HUES64 (cell line): ENCODE results near the gene SVEP1.
"Not testable (repeated sequence)": the region's sequence is repeated elsewhere in the genome, so short reads cannot be mapped to it uniquely, and the experiment has no call there.

Source experiments
- H3K27ac ChIP-seq: 2 replicates; pipeline ENCODE4 v1.7.0; 2013; ENCODE audit warnings: low read depth, low read length, inconsistent platforms
- H3K27me3 ChIP-seq: 2 replicates; pipeline ENCODE4 v1.6.1; 2013; ENCODE audit warnings: mild to moderate bottlenecking, low read length; ENCODE audit not compliant: insufficient read depth
- H3K36me3 ChIP-seq: 2 replicates; pipeline ENCODE4 v1.6.1; 2013; ENCODE audit warnings: mild to moderate bottlenecking, low read length; ENCODE audit not compliant: insufficient read depth
- H3K4me1 ChIP-seq: 2 replicates; pipeline ENCODE4 v1.6.1; 2013; ENCODE audit warnings: mild to moderate bottlenecking, low read length, moderate library complexity; ENCODE audit not compliant: insufficient read depth
- H3K4me3 ChIP-seq: 2 replicates; pipeline ENCODE4 v1.5.1; 2013; ENCODE audit warnings: mild to moderate bottlenecking, low read length, moderate library complexity
- H3K9ac ChIP-seq: 2 replicates; pipeline ENCODE4 v1.6.1; 2013; ENCODE audit warnings: mild to moderate bottlenecking, low read depth, low read length
- H3K9me3 ChIP-seq: 2 replicates; pipeline ENCODE4 v1.6.1; 2013; ENCODE audit warnings: low read depth, low read length; ENCODE audit not compliant: insufficient read depth
- WGBS: fragments of 150-250, 120-280 bp; methylation state at CpG from one replicate; pipeline ENCODE4 v1.1.7; 2013; ENCODE audit warnings: missing lambda C conversion rate; 5-methylcytosine and 5-hydroxymethylcytosine counted together

SVEP1 gene

GRCh38 chr9:110545705-110546104 is 33.8 kb downstream of the SVEP1 start:
- H3K36me3 ChIP-seq: no peaks in the 10 kb centered on the region
- H3K9me3 ChIP-seq: no peaks in the 10 kb centered on the region
- H3K27me3 ChIP-seq: no peaks in the 10 kb centered on the region
- H3K4me3 ChIP-seq: no peak overlapping the region
- WGBS: 95% methylated on average over 2 of the region's 2 CpGs
- no peak overlapping the region for H3K9ac ChIP-seq
- H3K4me1 ChIP-seq: peaks cover 8% of the 10 kb centered on the region
- H3K27ac ChIP-seq: no peak overlapping the region

- H3K36me3 ChIP-seq: no peaks in the 10 kb centered on the region
- no peak overlapping the region for H3K4me3 ChIP-seq
- H3K27ac ChIP-seq: no peak overlapping the region
- no peaks in the 10 kb centered on the region for H3K27me3 ChIP-seq
- peaks cover 8% of the 10 kb centered on the region for H3K4me1 ChIP-seq
- H3K9ac ChIP-seq: no peak overlapping the region
- H3K9me3 ChIP-seq: no peaks in the 10 kb centered on the region
- 66% methylated on average over 2 of the region's 2 CpGs for WGBS
These were observed 35.9 kb downstream of the SVEP1 start for GRCh38 chr9:110543631-110544051.

DNA sequence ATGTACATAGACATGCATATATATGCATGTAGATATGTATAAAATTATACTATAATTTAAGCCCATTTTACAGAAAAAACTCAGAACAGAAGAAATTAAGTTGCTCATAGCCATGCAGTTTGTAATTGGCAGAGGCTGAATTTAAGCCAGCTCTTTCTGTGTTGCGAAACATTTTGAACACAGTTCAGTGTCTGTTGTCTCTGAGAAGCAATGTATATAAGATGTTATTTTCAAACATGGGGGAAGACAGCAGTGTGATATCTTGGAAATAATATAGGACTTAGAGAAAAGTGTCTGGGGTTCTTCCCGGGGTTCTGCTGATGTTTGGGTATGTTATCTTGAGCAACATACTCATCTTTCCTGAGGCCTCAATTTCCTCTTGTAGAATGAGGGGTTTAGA is 37.6 kb downstream of the SVEP1 start:
- WGBS: 91% methylated on average over 2 of the region's 2 CpGs

GRCh38 chr9:110538647-110539041 is 40.9 kb downstream of the SVEP1 start:
- Histone ChIP-seq H3K4me3 (no peak overlapping the region), H3K9me3 (0 out of 2 replicates have a peak, but pooled peaks cover 4% of the 10 kb centered on the region), H3K27ac (no peak overlapping the region), H3K36me3 (no peaks in the 10 kb centered on the region), H3K4me1 (peaks cover 4% of the 10 kb centered on the region), H3K9ac (no peak overlapping the region), H3K27me3 (no peaks in the 10 kb centered on the region)
- 71% methylated on average over 2 of the region's 2 CpGs for WGBS

More for the DNA sequence above, 37.6 kb downstream of the SVEP1 start:
- H3K4me3 ChIP-seq: no peak overlapping the region
- H3K27ac ChIP-seq: no peak overlapping the region
- peaks cover 8% of the 10 kb centered on the region for H3K4me1 ChIP-seq
- no peaks in the 10 kb centered on the region for H3K27me3 ChIP-seq
- no peaks in the 10 kb centered on the region for H3K9me3 ChIP-seq
- H3K36me3 ChIP-seq: no peaks in the 10 kb centered on the region
- H3K9ac ChIP-seq: no peak overlapping the region

DNA sequence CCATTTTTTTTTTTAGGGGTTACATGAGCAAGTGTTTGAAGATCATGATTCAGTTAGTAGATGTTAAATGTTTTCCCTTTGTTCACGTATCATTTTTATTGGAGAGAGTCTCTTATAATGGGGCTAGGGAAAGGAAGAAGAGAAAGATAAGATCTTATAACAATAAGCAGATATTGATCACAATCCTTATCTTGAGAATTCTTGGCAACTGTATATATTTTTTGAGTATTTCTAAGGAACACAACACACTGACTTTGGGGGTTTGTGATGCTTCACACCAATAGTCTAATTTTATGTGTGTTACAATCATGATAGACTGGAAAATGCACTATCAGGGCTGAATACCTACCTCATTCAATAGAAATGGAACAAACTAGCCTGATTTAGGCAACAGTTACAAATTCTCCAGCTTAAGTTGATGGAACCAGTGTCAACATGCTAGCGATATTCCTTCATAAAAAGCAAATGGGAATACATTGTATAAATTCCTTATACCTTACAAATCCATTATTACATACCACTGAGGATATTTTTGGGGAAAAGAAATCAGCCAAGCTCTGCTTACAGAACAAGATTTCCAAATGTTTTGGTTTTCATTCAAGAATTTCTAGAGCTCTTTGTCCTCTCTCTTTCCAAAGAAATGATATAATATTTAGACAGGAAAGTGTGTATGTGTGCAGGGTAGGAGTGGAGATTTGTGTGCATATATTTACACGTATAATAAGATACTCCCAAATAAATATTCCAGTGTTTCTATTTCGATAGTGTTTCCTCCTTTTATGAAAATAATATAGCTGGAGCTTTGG is 41.5 kb downstream of the SVEP1 start:
- Histone ChIP-seq H3K9me3 (0 out of 2 replicates have a peak, but pooled peaks cover 4% of the 10 kb centered on the region), H3K9ac (no peak overlapping the region), H3K27ac (no peak overlapping the region), H3K4me3 (no peak overlapping the region), H3K36me3 (no peaks in the 10 kb centered on the region), H3K27me3 (no peaks in the 10 kb centered on the region), H3K4me1 (no peaks in the 10 kb centered on the region)
- WGBS: 82% methylated on average over 3 of the region's 4 CpGs

GRCh38 chr9:110536822-110537221 is 42.7 kb downstream of the SVEP1 start:
- no peak overlapping the region for H3K4me3 ChIP-seq
- H3K9ac ChIP-seq: no peak overlapping the region
- no peaks in the 10 kb centered on the region for H3K36me3 ChIP-seq
- 0 out of 2 replicates have a peak, but pooled peaks cover 4% of the 10 kb centered on the region for H3K9me3 ChIP-seq
- H3K4me1 ChIP-seq: no peaks in the 10 kb centered on the region
- 100% methylated on average over 4 of the region's 4 CpGs for WGBS
- no peaks in the 10 kb centered on the region for H3K27me3 ChIP-seq
- no peak overlapping the region for H3K27ac ChIP-seq

GRCh38 chr9:110534162-110534561 is 45.4 kb downstream of the SVEP1 start:
- not testable (repeated sequence) for H3K4me3 ChIP-seq, H3K27ac ChIP-seq, H3K9ac ChIP-seq, H3K27me3 ChIP-seq, H3K9me3 ChIP-seq, H3K36me3 ChIP-seq, H3K4me1 ChIP-seq
- 96% methylated on average over 4 of the region's 4 CpGs for WGBS

DNA sequence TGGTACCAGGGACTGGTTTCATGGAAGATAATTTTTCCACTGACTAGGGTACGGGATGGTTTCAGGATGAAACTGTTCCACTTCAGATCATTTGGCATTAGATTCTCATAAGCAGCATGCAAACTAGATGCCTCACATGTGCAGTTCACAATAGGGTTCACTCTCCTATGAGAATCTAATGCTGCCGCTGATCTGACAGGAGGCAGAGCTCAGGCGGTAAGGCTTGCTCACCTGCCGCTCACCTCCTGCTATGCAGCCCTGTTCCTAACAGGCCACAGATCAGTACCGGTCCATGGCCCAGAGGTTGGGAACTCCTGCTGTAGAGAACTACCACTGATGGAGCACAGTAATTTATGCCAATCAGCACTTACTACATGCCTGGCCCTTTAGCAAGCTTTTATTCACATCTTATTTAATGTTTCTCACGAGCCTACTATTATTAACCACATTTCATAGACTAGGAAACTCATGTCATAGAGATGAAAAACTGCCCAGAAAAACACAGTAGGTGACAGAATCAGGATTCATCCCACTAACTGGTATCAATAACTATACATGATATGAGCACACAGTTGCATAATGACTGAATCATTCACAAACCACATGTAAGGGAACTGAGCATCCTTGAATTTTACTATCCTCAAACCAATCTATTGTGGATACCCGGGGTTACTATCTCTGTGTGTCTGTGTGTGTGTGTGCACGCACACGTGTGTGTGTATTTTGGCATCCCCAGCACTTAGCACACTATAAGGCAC is 46.5 kb downstream of the SVEP1 start:
- WGBS: 72% methylated on average over 7 of the region's 9 CpGs
- H3K27ac ChIP-seq: no peak overlapping the region
- H3K36me3 ChIP-seq: no peaks in the 10 kb centered on the region
- H3K9me3 ChIP-seq: 0 out of 2 replicates have a peak, but pooled peaks cover 4% of the 10 kb centered on the region
- no peak overlapping the region for H3K4me3 ChIP-seq
- no peaks in the 10 kb centered on the region for H3K27me3 ChIP-seq
- no peak overlapping the region for H3K9ac ChIP-seq
- no peaks in the 10 kb centered on the region for H3K4me1 ChIP-seq

DNA sequence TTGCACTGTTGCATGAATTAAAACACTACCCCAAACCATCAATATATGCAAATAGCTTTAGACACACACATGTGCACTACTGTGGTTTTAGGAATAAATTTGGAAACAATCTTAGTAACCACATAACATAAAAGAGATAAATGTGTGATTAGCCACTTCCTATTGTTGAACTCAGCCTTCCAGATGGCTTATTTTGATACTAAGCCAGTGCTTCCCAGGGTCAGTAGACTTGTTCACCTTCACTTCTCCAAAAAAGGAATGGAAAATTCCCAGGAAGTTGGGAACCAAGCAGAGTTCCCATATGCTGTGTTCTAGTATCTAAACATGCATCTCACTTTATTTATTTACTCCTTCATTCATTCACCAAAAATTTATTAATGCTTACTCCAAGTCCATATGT is 47.8 kb downstream of the SVEP1 start:
- Histone ChIP-seq H3K9me3 (0 out of 2 replicates have a peak, but pooled peaks cover 4% of the 10 kb centered on the region), H3K9ac (no peak overlapping the region), H3K27ac (no peak overlapping the region), H3K4me1 (no peaks in the 10 kb centered on the region), H3K27me3 (no peaks in the 10 kb centered on the region), H3K4me3 (no peak overlapping the region), H3K36me3 (no peaks in the 10 kb centered on the region)

GRCh38 chr9:110531241-110531640 is 48.3 kb downstream of the SVEP1 start:
- not testable (repeated sequence) for H3K27ac ChIP-seq, H3K4me1 ChIP-seq, H3K36me3 ChIP-seq, H3K4me3 ChIP-seq, H3K9ac ChIP-seq, H3K9me3 ChIP-seq, H3K27me3 ChIP-seq
- WGBS: 71% methylated on average over 1 of the region's 1 CpG

- Histone ChIP-seq H3K4me1 (no peaks in the 10 kb centered on the region), H3K36me3 (no peaks in the 10 kb centered on the region), H3K27ac (no peak overlapping the region), H3K4me3 (no peak overlapping the region), H3K27me3 (no peaks in the 10 kb centered on the region), H3K9me3 (no peaks in the 10 kb centered on the region), H3K9ac (no peak overlapping the region)
These were observed 50.9 kb downstream of the SVEP1 start for GRCh38 chr9:110528645-110529044.
